Measurements from ENCODE around the gene ACP5.
A peak's percentile ranks its signal among the peaks of the same experiment; 100 is the strongest.
"Not testable (repeated sequence)": the region's sequence is repeated elsewhere in the genome, so short reads cannot be mapped to it uniquely, and the experiment has no call there.

The ACP5 gene

DNA sequence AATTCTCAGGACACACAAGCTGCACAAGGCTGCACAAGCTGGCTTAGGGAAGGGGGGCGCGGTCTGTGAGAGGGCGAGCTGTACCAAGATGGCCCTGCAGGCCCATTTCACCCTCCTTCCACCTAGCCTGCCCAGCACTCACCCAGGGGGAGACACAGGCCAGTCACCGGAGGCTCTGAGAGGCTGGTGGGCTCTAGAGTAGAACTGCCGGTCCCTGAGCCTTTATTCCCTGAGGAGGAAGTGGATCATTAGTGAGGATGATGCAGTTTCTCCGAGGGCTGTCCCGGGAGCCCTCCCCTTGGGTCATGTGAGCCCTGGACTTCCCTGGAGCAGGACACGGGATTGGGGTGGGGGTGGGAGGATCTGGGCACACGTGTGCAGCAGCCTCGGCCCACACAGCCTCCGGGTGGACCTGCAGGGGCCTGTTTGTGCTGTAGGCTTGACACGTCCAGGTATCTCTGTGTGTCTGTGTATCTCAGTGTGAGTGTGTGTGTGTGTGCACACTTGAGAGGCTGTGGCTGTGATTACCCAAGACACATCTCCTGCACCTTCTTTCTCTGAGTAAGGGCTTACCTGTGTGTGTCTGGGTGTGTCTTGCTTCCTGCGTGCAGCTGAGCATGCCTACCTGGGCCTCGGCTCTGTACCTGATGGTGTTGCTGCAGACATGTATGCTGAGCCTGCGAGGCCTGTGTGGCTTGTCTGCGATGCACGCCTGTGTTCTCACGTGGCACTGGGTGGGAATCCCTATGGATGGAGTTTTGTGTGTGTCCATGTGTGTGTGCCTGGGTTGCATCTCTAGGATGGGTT lies at the start of gene ACP5:
Gene ACP5, minus strand, starts transcription at position 195 of the 807 bp plus-strand sequence. CDS start 328 bp downstream, outside the sequence.
- no peak for DNase-seq

- no peak for DNase-seq
These were observed 48.8 kb upstream of the ACP5 start for GRCh38 chr19:11626252-11626651.

GRCh38 chr19:11624069-11624463 lies 46.6 kb upstream of the ACP5 start:
- no peak for DNase-seq

GRCh38 chr19:11622401-11622800 lies 45.0 kb upstream of the ACP5 start:
- DNase-seq: not testable (repeated sequence)

GRCh38 chr19:11620553-11620952 lies 43.1 kb upstream of the ACP5 start:
- no peak for DNase-seq

DNA sequence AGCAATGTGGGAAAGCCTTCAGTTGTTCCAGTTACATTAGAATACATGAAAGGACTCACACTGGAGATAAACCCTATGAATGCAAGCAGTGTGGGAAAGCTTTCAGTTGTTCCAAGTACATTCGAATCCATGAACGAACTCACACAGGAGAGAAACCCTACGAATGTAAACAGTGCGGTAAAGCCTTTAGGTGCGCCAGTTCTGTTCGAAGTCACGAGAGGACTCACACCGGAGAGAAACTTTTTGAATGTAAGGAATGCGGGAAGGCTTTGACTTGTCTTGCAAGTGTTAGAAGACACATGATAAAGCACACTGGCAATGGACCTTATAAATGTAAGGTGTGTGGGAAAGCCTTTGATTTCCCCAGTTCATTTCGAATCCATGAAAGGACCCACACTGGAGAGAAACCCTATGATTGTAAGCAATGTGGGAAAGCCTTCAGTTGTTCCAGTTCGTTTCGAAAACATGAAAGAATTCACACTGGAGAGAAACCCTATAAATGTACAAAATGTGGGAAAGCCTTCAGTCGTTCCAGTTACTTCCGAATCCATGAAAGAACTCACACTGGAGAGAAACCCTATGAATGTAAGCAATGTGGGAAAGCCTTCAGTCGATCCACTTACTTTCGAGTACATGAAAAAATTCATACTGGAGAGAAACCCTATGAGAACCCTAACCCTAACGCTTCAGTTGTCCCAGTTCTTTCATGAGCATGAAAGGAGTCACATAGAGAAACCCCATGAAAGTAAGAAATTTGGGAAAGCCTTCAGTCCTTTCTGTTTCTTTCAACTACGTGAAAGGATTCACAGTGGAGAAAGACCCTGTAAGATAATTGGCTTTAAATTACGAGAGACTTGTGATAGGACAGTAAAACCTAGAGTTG lies 40.0 kb upstream of the ACP5 start:
- no peak for DNase-seq

DNA sequence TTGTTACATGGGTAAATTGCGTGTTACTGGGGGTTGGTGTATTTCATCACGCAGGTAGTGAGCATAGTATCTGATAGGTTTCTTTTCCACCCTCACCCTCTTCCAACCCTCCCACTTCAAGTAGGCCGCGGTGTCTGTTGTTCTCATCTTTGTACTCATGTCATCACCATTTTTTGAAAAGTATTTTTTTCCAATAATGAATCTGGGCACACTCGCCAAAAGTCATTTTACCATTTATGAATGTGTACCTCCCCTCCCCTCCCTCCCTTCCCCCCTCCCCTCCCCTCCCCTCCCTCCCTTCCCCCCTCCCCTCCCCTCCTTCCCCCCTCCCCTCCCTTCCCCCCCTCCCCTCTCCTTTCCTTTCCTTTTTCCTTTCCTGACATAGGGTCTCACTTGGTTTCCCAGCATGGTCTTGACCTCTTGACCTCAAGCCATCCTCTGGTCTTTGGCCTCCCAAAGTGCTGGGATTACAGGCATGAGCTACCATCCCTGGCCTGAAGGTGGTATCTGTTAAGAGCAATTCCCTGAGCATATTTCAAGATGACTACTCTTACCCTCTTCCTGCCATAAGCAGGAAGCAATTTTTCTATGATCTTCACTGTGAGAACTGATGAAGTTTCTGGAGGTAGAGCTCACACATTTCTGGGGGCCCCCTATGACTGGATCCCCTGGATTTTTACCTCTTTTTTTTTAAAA lies 35.5 kb upstream of the ACP5 start:
- no peak for DNase-seq

- no peak for DNase-seq
These were observed 34.3 kb upstream of the ACP5 start for GRCh38 chr19:11611730-11612129.

DNA sequence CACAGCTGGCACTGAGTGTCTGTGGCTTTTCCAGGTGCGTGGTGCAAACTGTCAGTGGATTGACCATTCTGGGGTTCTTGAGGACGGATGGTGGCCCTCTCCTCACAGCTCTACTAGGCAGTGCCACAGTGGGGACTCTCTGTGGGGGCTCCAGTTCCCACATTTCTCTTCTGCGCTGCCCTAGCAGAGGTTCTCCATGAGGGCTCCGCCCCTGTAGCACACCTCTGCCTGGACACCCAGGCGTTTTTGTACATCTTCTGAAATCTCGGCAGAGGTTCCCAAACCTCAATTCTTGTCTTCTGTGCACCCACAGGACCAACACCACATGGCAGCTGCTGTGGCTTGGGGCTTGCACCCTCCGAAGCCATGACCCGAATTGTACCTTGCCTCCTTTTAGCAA lies 29.0 kb upstream of the ACP5 start:
- DNase-seq: no peak

DNA sequence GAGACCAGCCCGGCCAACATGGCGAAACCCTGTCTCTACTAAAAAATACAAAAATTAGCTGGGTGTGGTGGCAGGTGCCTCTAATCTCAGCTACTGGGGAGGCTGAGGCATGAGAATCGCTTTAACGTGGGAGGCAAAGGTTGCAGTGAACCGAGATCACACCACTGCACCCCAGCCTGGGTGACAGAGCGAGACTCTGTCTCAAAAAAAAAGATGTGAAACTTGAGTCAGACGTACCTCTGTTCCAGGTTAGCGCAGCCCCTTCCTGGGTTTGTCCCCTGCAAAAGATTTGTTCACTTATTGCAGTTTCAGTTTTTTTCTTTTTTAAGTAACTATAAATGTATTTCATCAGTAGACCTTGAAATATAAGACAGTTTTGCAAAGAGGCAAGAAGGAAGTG lies 22.3 kb upstream of the ACP5 start:
- DNase-seq: not testable (repeated sequence)

- DNase-seq: no peak
These were observed 21.3 kb upstream of the ACP5 start for GRCh38 chr19:11598746-11599145.

GRCh38 chr19:11598103-11598483 lies 20.6 kb upstream of the ACP5 start:
- no peak for DNase-seq

DNA sequence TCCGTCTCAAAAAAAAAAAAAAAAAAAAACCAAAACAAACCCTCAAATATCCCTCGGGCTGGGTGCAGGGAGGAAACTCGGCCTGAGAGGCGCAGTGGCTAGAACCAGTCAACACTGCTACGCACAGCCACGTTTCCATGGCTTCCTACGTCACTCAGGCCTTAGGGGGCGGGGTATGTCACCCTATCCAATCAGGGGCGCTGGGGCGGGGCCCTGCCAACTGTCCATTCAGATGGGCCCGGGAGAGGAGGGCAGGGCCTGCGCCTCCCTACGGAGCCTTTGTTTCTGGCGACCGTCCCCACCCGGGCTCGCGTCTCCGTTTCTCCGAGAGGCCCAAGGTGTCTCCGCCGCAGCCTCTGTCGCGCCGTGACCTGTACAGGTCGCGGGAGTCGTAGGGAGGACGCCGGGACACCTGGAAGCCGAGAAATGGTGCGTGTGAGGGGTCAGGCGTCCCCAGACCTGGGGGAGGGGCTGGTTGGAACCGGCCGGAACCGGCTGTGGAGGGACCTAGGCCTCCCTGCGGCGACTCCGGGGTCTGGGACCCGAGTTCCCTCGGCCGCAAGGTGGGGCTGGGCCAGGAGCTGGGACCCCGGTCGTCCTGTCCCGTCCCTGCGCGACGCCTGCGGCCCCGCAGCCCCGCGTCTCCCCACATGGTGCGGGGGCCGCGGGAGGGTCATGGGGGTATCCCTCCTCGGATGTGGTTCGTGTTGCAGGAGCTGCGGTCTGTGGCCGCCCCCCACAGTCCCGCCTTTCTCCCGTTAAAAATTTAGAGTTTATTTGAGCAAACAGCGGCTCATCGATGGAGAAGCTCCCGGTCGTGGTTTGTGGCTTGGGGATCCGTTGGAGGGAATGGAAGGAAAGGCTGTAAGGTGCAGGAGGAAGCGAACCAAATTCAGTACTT lies 20.0 kb upstream of the ACP5 start, which contains the start of gene ZNF627:
Gene ZNF627, plus strand, starts transcription at position 282 of the 901 bp plus-strand sequence. Its CDS starts 145 bp downstream, at position 427.
- peak; percentile 97 for DNase-seq

- DNase-seq: no peak
These were observed 18.7 kb upstream of the ACP5 start for GRCh38 chr19:11596156-11596555.

DNA sequence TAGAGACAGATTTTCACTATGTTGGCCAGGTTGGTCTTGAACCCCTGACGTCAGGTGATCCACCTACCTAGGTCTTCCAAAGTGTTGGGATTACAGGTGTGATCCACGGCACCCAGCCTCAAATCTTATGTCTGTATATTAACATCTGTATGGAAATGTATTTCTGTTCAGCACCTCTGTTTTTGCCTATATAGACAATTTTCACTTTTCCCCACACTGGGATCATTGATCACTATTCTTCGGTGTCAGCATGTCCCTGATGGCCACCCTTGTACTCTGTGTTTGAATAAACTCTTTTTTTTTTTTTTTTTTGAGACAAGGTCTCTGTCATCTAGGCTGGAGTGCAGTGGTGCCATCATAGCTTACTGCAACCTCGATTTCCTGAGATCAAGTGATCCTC lies 16.6 kb upstream of the ACP5 start:
- DNase-seq: no peak

DNA sequence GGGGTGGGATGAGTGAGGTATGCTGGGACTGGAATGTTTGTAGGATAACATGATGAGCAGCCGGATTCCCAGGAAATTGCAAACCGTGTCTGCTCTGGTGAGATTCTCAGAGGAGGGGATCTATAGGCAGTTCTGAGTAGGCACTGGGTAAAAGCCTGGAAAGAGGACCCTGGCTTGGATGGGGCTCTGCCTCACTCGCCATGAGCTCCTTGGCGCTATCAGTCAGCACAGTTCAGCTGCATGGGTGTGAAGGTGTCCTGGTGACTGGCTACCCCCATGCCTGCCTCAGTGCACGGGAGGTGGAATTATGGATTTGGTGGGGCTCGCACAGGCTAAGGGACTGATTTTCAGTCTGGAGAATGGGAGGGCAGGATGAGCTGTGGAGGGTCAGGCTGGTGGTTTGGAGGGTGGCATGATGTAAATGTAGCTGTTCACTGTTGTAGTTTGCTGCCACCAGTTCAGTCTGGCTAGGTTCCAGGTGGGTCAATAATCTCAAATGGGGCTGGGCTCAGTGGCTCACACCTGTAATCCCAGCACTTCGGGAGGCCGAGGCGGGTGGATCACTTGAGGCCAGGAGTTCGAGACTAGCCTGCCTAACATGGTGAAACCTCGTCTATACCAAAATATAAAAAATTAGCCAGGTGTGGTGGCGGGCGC lies 10.7 kb upstream of the ACP5 start:
- DNase-seq: no peak

DNA sequence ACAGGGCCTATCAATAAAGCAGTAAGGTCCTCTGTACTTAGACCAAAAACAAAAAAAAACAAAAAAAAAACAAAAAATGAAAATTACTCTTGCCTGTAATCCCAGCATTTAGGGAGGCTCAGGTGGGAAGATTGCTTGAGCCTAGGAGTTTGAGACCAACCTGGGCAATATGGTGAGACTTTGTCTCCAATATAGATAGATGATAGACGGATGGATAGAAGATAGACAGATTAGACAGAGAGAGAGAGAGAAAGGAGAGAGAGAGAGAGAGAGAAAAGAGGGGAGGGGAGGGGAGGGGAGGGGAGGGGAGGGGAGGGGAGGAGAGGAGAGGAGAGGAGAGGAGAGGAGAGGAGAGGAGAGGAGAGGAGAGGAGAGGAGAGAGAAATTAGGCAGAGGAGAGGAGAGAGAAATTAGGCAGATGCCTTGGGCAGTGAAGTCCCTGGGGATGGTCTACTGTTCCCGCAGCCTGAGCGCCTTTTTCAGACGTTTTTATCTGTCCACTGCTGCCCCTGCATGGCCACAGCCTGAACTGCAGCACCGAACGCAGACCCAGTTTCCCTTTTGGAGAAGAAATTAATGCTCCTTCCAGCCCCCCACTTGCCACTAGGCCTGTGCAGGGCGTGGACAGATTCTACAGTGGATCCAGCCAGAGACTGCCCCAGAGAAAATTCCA lies 10.0 kb upstream of the ACP5 start:
- DNase-seq: peak; percentile 90

GRCh38 chr19:11586331-11586730 lies 8.9 kb upstream of the ACP5 start:
- DNase-seq: no peak

GRCh38 chr19:11581740-11582139 lies 4.3 kb upstream of the ACP5 start:
- peak; percentile 69 for DNase-seq

DNA sequence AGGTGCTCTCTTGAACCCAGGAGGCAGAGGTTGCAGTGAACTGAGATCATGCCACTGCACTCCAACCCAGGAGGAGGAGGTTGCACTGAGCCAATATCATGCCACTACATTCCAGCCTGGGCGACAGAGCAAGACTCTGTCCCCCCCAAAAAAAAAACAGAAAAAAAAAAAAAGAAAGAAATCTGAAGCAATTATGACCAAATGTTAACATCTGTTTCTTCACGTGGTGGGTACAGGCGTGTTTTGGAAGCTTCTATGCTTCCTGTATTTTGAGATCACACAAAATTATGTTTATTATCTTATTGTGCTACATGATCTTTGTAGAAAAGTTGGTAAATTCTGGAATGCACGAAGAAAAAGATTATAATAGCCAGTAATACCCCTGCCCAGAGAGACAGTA lies 2.7 kb upstream of the ACP5 start:
- no peak for DNase-seq
